GM23338 (cell line): ENCODE results near the gene FAM89A. TPM values are rescaled to one million over a fixed set of nuclear protein-coding genes. Genes with fewer than 3 reads are reported as not detected.

Experiments used
- CREB1 ChIP-seq: fragments of 250-450 bp; sonication (Bioruptor Pico); IDR thresholded peaks from 2 replicates; pipeline ENCODE4 v1.5.0; 2020; ENCODE audit warnings: low read depth, mild to moderate bottlenecking, moderate library complexity
- EZH2 ChIP-seq: fragments of 200-600 bp; sonication (generic); IDR thresholded peaks from one replicate; pipeline ENCODE4 v1.8.0; 2017; ENCODE audit warnings: antibody characterized with exemption, mild to moderate bottlenecking, low read depth; ENCODE audit not compliant: unreplicated experiment
- POLR2AphosphoS5 ChIP-seq: IDR thresholded peaks from 2 replicates; pipeline ENCODE4 v1.6.1; 2016; ENCODE audit warnings: antibody characterized with exemption, low read depth
- STAT1 ChIP-seq: IDR thresholded peaks from one replicate; pipeline ENCODE4 v1.6.1; 2016; ENCODE audit warnings: antibody characterized with exemption; ENCODE audit not compliant: unreplicated experiment
- ZNF114 ChIP-seq: fragments of 250-450 bp; sonication (Bioruptor Pico); IDR thresholded peaks from 2 replicates; pipeline ENCODE4 v1.5.0; 2020; ENCODE audit warnings: mild to moderate bottlenecking, moderate library complexity
- ZNF462 ChIP-seq: fragments of 250-450 bp; sonication (Bioruptor Pico); IDR thresholded peaks from 2 replicates; pipeline ENCODE4 v1.5.0; 2020; ENCODE audit warnings: mild to moderate bottlenecking, moderate library complexity
- polyA plus RNA-seq: library from polyadenylated mRNA; unstranded; fragments of >200 nt; fragmentation: Nextera tagmentation; extraction: Ambion mirVana; gene quantifications from 2 replicates; pipeline ENCODE4 v1.2.1, GENCODE V29; 2016
- total RNA-seq: library from RNA; depleted of rRNA; stranded (reverse); fragments of >200 nt; shearing (Covaris generic); gene quantifications from 2 replicates; pipeline ENCODE4 v1.2.3, GENCODE V29; 2014
- TF ChIP-seq, protein P1 (sequence below), 2 experiments: fragments of 200-600 bp in 1 of 2; sonication (generic) in 1 of 2; conservative IDR thresholded peaks; 2 replicates each; pipeline versions ENCODE4 v1.5.1 to v1.6.1; 2016 to 2017; ENCODE audit warnings: antibody characterized with exemption in 2 of 2, low read depth in 2 of 2, mild to moderate bottlenecking in 2 of 2, moderate library complexity in 1 of 2

FAM89A gene
- total and polyA plus RNA-seq, 2 experiments from 2014 or later, result 3.2 to 3.8 TPM

GRCh38 chr1:231037585-231038517 is 2.2 kb downstream of the FAM89A start (continued):
- TF ChIP-seq ZNF462 (no peak), CREB1 (no peak), ZNF114 (no peak), STAT1 (no peak), POLR2AphosphoS5 (no peak), EZH2 (no peak)
- TF ChIP-seq, protein P1, sequence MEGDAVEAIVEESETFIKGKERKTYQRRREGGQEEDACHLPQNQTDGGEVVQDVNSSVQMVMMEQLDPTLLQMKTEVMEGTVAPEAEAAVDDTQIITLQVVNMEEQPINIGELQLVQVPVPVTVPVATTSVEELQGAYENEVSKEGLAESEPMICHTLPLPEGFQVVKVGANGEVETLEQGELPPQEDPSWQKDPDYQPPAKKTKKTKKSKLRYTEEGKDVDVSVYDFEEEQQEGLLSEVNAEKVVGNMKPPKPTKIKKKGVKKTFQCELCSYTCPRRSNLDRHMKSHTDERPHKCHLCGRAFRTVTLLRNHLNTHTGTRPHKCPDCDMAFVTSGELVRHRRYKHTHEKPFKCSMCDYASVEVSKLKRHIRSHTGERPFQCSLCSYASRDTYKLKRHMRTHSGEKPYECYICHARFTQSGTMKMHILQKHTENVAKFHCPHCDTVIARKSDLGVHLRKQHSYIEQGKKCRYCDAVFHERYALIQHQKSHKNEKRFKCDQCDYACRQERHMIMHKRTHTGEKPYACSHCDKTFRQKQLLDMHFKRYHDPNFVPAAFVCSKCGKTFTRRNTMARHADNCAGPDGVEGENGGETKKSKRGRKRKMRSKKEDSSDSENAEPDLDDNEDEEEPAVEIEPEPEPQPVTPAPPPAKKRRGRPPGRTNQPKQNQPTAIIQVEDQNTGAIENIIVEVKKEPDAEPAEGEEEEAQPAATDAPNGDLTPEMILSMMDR (conservative IDR thresholded peaks at IDR 0.05; ENCODE audit: low read depth in 2 of 2), result no peak
